Peyer's patch (tissue), 4 donors: ENCODE measurements around the gene GOLGA8A. TPM values are rescaled to one million over a fixed set of nuclear protein-coding genes. Genes with fewer than 3 reads are reported as not detected.
"Not testable (repeated sequence)": the region's sequence is repeated elsewhere in the genome, so short reads cannot be mapped to it uniquely, and the experiment has no call there.

Experiments
- DNase-seq, 3 donors: peaks; one replicate each; pipeline ENCODE4 v3.0.0-alpha.2; 2017 to 2019
- H3K27ac ChIP-seq, 4 donors: fragments of 200-600 bp; sonication (generic); one replicate each; pipeline ENCODE4 v1.5.1; 2016 to 2019
- H3K27me3 ChIP-seq, 2 donors: fragments of 200-600 bp; sonication (generic); one replicate each; pipeline ENCODE4 v1.5.1; 2019
- H3K36me3 ChIP-seq, 3 donors: fragments of 200-600 bp; sonication (generic); one replicate each; pipeline ENCODE4 v1.5.1; 2016 to 2019
- H3K4me1 ChIP-seq, 4 donors: fragments of 200-600 bp; sonication (generic); one replicate each; pipeline ENCODE4 v1.5.1; 2016 to 2019
- H3K4me3 ChIP-seq, 4 donors: fragments of 200-600 bp; sonication (generic); 1 replicate in 3 of 4; 2 replicates in 1 of 4; pipeline ENCODE4 v1.5.1; 2016 to 2019; ENCODE audit warnings: mild to moderate bottlenecking in 1 of 4
- H3K9me3 ChIP-seq, 4 donors: fragments of 200-600 bp; sonication (generic); one replicate each; pipeline ENCODE4 v1.5.1; 2016 to 2019; ENCODE audit warnings: mild to moderate bottlenecking in 1 of 4
- total RNA-seq, 4 donors: library from RNA; depleted of rRNA; stranded (reverse); fragments of >200 nt; gene quantifications; one replicate each; pipeline ENCODE4 v1.1.0, GENCODE V29; 2016

GOLGA8A gene
- total RNA-seq, 4 donors from 2014 or later = 23.6 to 153 (median 93.3) TPM

- not testable (repeated sequence) for H3K27ac ChIP-seq, H3K4me3 ChIP-seq, H3K4me1 ChIP-seq, H3K9me3 ChIP-seq, H3K36me3 ChIP-seq, H3K27me3 ChIP-seq, DNase-seq
These were observed 28.1 kb downstream of the GOLGA8A start for GRCh38 chr15:34409511-34409910.

- not testable (repeated sequence) for H3K4me1 ChIP-seq, DNase-seq, H3K27me3 ChIP-seq, H3K9me3 ChIP-seq, H3K4me3 ChIP-seq, H3K27ac ChIP-seq, H3K36me3 ChIP-seq
These were observed 28.6 kb downstream of the GOLGA8A start for GRCh38 chr15:34408973-34409372.

- not testable (repeated sequence) for H3K27ac ChIP-seq, H3K9me3 ChIP-seq, H3K4me3 ChIP-seq, H3K36me3 ChIP-seq, H3K27me3 ChIP-seq, H3K4me1 ChIP-seq, DNase-seq
These were observed 33.7 kb downstream of the GOLGA8A start for GRCh38 chr15:34403899-34404298.

DNA sequence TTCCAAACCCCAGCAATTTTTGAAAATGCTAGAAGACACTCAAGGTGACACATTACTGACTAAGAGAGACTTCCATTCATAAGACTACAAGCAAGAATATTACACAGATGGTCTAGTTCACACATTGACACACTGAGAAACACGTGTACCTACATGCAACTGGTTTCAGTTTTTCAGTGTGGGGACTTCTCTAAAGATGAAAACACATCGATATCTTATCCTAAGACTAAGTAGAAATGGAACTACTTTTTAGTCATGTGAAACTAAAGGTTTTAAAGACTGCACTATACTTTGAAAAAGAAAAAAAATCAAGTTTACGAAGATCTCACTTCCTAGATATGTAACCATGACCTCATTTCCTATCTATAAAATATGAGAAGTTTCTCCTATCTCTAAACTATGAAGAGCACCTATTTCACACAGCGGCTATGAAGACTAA lies 34.4 kb downstream of the GOLGA8A start:
- DNase-seq, H3K4me3 ChIP-seq, H3K27me3 ChIP-seq: not testable (repeated sequence)

GRCh38 chr15:34397637-34398259 lies 39.9 kb downstream of the GOLGA8A start:
- H3K4me3 ChIP-seq, H3K27ac ChIP-seq, H3K9me3 ChIP-seq, H3K4me1 ChIP-seq, H3K36me3 ChIP-seq, H3K27me3 ChIP-seq, DNase-seq: not testable (repeated sequence)

More for the DNA sequence above, 34.4 kb downstream of the GOLGA8A start:
- not testable (repeated sequence) for H3K36me3 ChIP-seq, H3K27ac ChIP-seq, H3K9me3 ChIP-seq, H3K4me1 ChIP-seq

- not testable (repeated sequence) for H3K27ac ChIP-seq, H3K4me1 ChIP-seq, DNase-seq, H3K36me3 ChIP-seq, H3K9me3 ChIP-seq, H3K4me3 ChIP-seq, H3K27me3 ChIP-seq
These were observed 44.6 kb downstream of the GOLGA8A start for GRCh38 chr15:34392981-34393380.

DNA sequence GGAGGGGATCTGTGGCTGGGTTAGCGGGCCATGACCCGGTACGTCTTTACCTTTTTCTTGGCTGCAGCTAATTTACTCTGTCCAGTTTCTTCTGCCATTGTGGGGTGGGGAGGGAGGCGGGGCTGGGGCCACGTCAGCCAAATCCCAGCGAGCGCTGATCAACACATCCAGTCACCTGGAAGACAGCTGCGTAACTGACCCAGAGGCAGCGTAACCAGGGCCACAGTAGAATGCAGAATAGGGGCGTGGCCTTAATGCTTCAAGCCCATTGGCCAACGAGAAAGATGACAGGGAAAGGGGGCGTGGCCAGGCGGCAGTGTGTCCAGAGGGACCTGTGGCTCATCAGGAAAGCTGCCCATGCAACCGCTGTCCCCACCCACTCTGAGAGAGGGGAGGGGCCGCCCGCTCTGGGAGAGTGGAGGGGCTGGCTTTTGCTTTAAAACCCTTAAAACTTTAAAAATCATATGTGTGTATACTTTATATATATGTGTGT lies 48.0 kb downstream of the GOLGA8A start:
- H3K27me3 ChIP-seq, H3K4me1 ChIP-seq, H3K27ac ChIP-seq, H3K36me3 ChIP-seq, H3K9me3 ChIP-seq, H3K4me3 ChIP-seq, DNase-seq: not testable (repeated sequence)

Other genes with a start within 250 kb of the GOLGA8A start
- 10 to 100 TPM; 40.6 to 76.7 (median 50.1) TPM for gene KATNBL1, start 227.7 kb downstream of the GOLGA8A start, total RNA-seq
- gene EMC4, start 212.8 kb downstream of the GOLGA8A start, total RNA-seq = 100 to 1,000 TPM in 1 of 4 donors, 10 to 100 TPM in 3; 33.0 to 105 (median 64.0) TPM
- 100 to 1,000 TPM in 1 of 4 donors, 10 to 100 TPM in 3; 48.7 to 111 (median 54.1) TPM for gene SLC12A6, start 100.0 kb downstream of the GOLGA8A start, total RNA-seq
- gene NOP10, start 94.7 kb downstream of the GOLGA8A start, total RNA-seq = 100 to 1,000 TPM in 2 of 4 donors, 10 to 100 TPM in 2; 56.2 to 143 (median 96.3) TPM
- not detected for gene NUTM1, start 94.5 kb downstream of the GOLGA8A start, total RNA-seq
- gene LPCAT4, start 70.6 kb downstream of the GOLGA8A start, total RNA-seq = 100 to 1,000 TPM in 2 of 4 donors, 10 to 100 TPM in 2; 52.8 to 268 (median 108) TPM
- gene GOLGA8B, start 145.8 kb upstream of the GOLGA8A start, total RNA-seq = 100 to 1,000 TPM; 152 to 781 (median 264) TPM